Endothelial cell of umbilical vein (primary cell): ENCODE data around the gene CLDN19. TPM values are rescaled to one million over a fixed set of nuclear protein-coding genes. Genes with fewer than 3 reads are reported as not detected.

Source experiments
- BruUV-seq: library from RNA; stranded (reverse); fragments of 400-500 nt; replicated peaks from 2 replicates; lab custom pipeline; 2021; lab: Mats Ljungman, UMichigan
- CTCF ChIA-PET: fragments of 300-600, 350-600 bp; sonication (Branson Sonifier 250); formaldehyde crosslinking; loops from one replicate; lab custom pipeline; 2021; ENCODE audit warnings: antibody characterized with exemption, inconsistent platforms; lab: Charles Lee
- POLR2A ChIA-PET: fragments of 300-600, 350-600 bp; sonication (Branson Sonifier 250); formaldehyde crosslinking; loops from one replicate; lab custom pipeline; 2021; ENCODE audit warnings: antibody characterized with exemption, inconsistent platforms; lab: Charles Lee
- DNase-seq: peaks from one replicate; pipeline ENCODE4 v3.0.0-alpha.2; 2011; ENCODE audit warnings: low read depth, low spot score
- FAIRE-seq: peaks from 2 replicates; lab custom pipeline; 2011; peaks lifted over from hg19 to GRCh38; lab: Jason Lieb, UNC
- H2AFZ ChIP-seq: 2 replicates; pipeline ENCODE4 v1.6.0; 2012; ENCODE audit warnings: low read depth, low read length, control low read depth, inconsistent platforms
- H3K27ac ChIP-seq: 2 replicates; pipeline ENCODE4 v1.5.1; 2011; ENCODE audit warnings: low read depth, mild to moderate bottlenecking, control low read depth, low read length, moderate library complexity; ENCODE audit not compliant: insufficient read depth
- H3K27me3 ChIP-seq, 2 experiments: 2 replicates each; pipeline versions ENCODE4 v1.6.0 to v1.6.1; 2011; ENCODE audit warnings: low read length in 2 of 2, mixed read lengths in 1 of 2; ENCODE audit not compliant: control insufficient read depth in 2 of 2, insufficient read depth in 2 of 2
- H3K36me3 ChIP-seq, 2 experiments: 2 replicates in 1 of 2; 3 replicates in 1 of 2; pipeline ENCODE4 v1.5.1; 2011; ENCODE audit warnings: low read length in 2 of 2, mild to moderate bottlenecking in 1 of 2, moderate library complexity in 1 of 2; ENCODE audit not compliant: control insufficient read depth in 2 of 2, insufficient read depth in 2 of 2; ENCODE audit errors: extremely low read depth in 1 of 2
- H3K4me1 ChIP-seq: 3 replicates; pipeline ENCODE4 v1.5.1; 2011; ENCODE audit warnings: mild to moderate bottlenecking, low read length; ENCODE audit not compliant: control insufficient read depth, insufficient read depth; ENCODE audit errors: extremely low read depth
- H3K4me2 ChIP-seq: 2 replicates; pipeline ENCODE4 v1.6.1; 2011; ENCODE audit warnings: low read length, control low read depth, mixed read lengths; ENCODE audit not compliant: insufficient read depth
- H3K4me3 ChIP-seq, 3 experiments: fragments of 200-600 bp in 1 of 3; sonication (generic), shearing (Covaris generic) in 1 of 3; replicated peaks in 1 of 3; 2 replicates each; pipeline ENCODE4 v1.5.1; 2011 to 2016; ENCODE audit warnings: control low read depth in 3 of 3, low read length in 3 of 3, mild to moderate bottlenecking in 2 of 3, inconsistent platforms in 1 of 3, low read depth in 1 of 3, moderate library complexity in 1 of 3; ENCODE audit not compliant: insufficient read depth in 1 of 3
- H3K79me2 ChIP-seq: 2 replicates; pipeline ENCODE4 v1.6.0; 2012; ENCODE audit warnings: low read length, inconsistent platforms; ENCODE audit not compliant: control insufficient read depth, insufficient read depth
- H3K9ac ChIP-seq: replicated peaks from 2 replicates; pipeline ENCODE3; 2011; ENCODE audit warnings: low read length, control low read depth; ENCODE audit not compliant: insufficient read depth; ENCODE audit errors: extremely low read depth
- H3K9me1 ChIP-seq: replicated peaks from 3 replicates; pipeline ENCODE4 v1.6.0; 2011; ENCODE audit warnings: mild to moderate bottlenecking, low read length; ENCODE audit not compliant: control insufficient read depth, insufficient read depth; ENCODE audit errors: extremely low read depth
- H3K9me3 ChIP-seq: replicated peaks from 2 replicates; pipeline ENCODE4 v1.5.1; 2012; ENCODE audit warnings: low read length, inconsistent platforms; ENCODE audit not compliant: control insufficient read depth, insufficient read depth
- H4K20me1 ChIP-seq: replicated peaks from 2 replicates; pipeline ENCODE3; 2011; ENCODE audit warnings: mild to moderate bottlenecking, low read length; ENCODE audit not compliant: control insufficient read depth, insufficient read depth; ENCODE audit errors: extremely low read depth
- GATA2 ChIP-seq: IDR thresholded peaks from 2 replicates; pipeline ENCODE4 v1.7.0; 2011; ENCODE audit warnings: low read depth, mild to moderate bottlenecking, moderate library complexity, mixed read lengths, low read length; ENCODE audit not compliant: insufficient read length, insufficient read depth
- MAX ChIP-seq: IDR thresholded peaks from 2 replicates; pipeline ENCODE4 v1.6.1; 2011; ENCODE audit not compliant: insufficient read depth, insufficient read length
- POLR2A ChIP-seq: IDR thresholded peaks from 2 replicates; pipeline ENCODE4 v1.6.1; 2012; ENCODE audit warnings: low read depth, mild to moderate bottlenecking, control low read depth, low read length
- POLR2AphosphoS5 ChIP-seq: IDR thresholded peaks from 2 replicates; pipeline ENCODE4 v1.6.1; 2012; ENCODE audit warnings: low read depth, mild to moderate bottlenecking, control low read depth, low read length, moderate library complexity; ENCODE audit not compliant: insufficient read depth
- dilution Hi-C: fragments of 300-500 bp; cut with MboI; formaldehyde crosslinking; loops from one replicate; pipeline ENCODE4 v1.15.0; 2019; ENCODE audit warnings: low sequenced_read_pairs; ENCODE audit not compliant: extremely low pct_ligation_motif_present
- intact Hi-C: fragments of 100-400 bp; cut with micrococcal nuclease; formaldehyde crosslinking; loops from one replicate; pipeline ENCODE4 v1.10.0; 2022
- polyA plus RNA-seq, 4 experiments: library from polyadenylated mRNA; depleted of rRNA in 3 of 4; stranded (reverse) in 3 of 4; unstranded in 1 of 4; fragments of >200 nt; gene quantifications; 2 replicates each; pipeline versions ENCODE4 v1.2.1 to v1.2.3, GENCODE V29; 2011 to 2012; ENCODE audit warnings: missing spikeins in 1 of 4
- total RNA-seq: library from RNA; stranded (reverse); gene quantifications from 2 replicates; pipeline ENCODE4 v1.2.3, GENCODE V29; 2021

Gene CLDN19
- total and polyA plus RNA-seq, 2 donors (not counting 3 experiments of a cell fraction or from before 2014, with no cell fraction given): not detected

- no peaks in the 10 kb centered on the region for H3K9me1 ChIP-seq
- peaks cover 0 to 2% of the 10 kb centered on the region in 2 experiments for H3K36me3 ChIP-seq
- TF ChIP-seq GATA2 (no peak), POLR2A (peak; percentile 21), POLR2AphosphoS5 (peak; percentile 23)
- peak within 1 kb of the TSS; percentile 67 for H3K4me2 ChIP-seq
- ChIA-PET CTCF (interaction anchor here (1.0 to 5.0 kb wide), 4 partner anchors 19 to 288 kb away, joined by 3 to 28 read pairs (median 11); partner anchors contain the start of gene ZNF691), POLR2A (interaction anchor here (1.3 kb wide), 1 partner anchor 32 kb away, joined by 3 read pairs; the partner anchor contains the start of gene SVBP)
- peak within 1 kb of the TSS; percentile 14 to 37 (median 35) for H3K4me3 ChIP-seq
- H3K79me2 ChIP-seq: no peaks in the 10 kb centered on the region
- no peak within 1 kb of the TSS for H3K9ac ChIP-seq
- DNase-seq (peak; percentile 38), FAIRE-seq (peak; percentile 42)
- H2AFZ ChIP-seq: peak within 1 kb of the TSS; percentile 88
- no peak within 1 kb of the TSS for H3K27ac ChIP-seq
- no TSS peak for BruUV-seq
- peaks cover 8% of the 10 kb centered on the region for H3K4me1 ChIP-seq
- H4K20me1 ChIP-seq: no peaks in the 10 kb centered on the region
- H3K9me3 ChIP-seq: no peaks in the 10 kb centered on the region
- H3K27me3 ChIP-seq: no peaks in the 10 kb centered on the region
- dilution Hi-C loops (no loop called here), intact Hi-C loops (loop anchor here (2.0 kb wide), 1 partner anchor 32 kb away; the partner anchor contains the start of genes ERMAP and SVBP)
These were observed 45.1 kb upstream of the CLDN19 start, which contains the start of gene TMEM269 for GRCh38 chr1:42784946-42785693. Gene TMEM269, plus strand, starts transcription at chr1:42784991. Its CDS starts 4,903 bp downstream, at chr1:42789894.

- H3K79me2 ChIP-seq: no peaks in the 10 kb centered on the region
- H4K20me1 ChIP-seq: no peaks in the 10 kb centered on the region
- H3K9me3 ChIP-seq: no peaks in the 10 kb centered on the region
- DNase-seq: no peak
- H3K4me1 ChIP-seq: peaks cover 8% of the 10 kb centered on the region
- CTCF ChIA-PET: interaction anchor here (1.0 to 5.0 kb wide), 5 partner anchors 18 to 289 kb away, joined by 3 to 28 read pairs (median 7); partner anchors contain the start of gene ZNF691
- intact Hi-C loops: loop anchor here (2.0 kb wide), 1 partner anchor 32 kb away; the partner anchor contains the start of genes ERMAP and SVBP
- POLR2A ChIA-PET: interaction anchor here (1.3 kb wide), 1 partner anchor 33 kb away, joined by 3 read pairs; the partner anchor contains the start of gene SVBP
- no peak overlapping the region for H3K4me2 ChIP-seq
- no peak for TF ChIP-seq MAX
- no peak overlapping the region for H3K9ac ChIP-seq
- H2AFZ ChIP-seq: peak overlapping the region; percentile 88
- H3K27ac ChIP-seq: no peak overlapping the region
- H3K9me1 ChIP-seq: no peaks in the 10 kb centered on the region
- H3K36me3 ChIP-seq: peaks cover 0 to 2% of the 10 kb centered on the region in 2 experiments
- no peaks in the 10 kb centered on the region for H3K27me3 ChIP-seq
- dilution Hi-C loops: no loop called here
- no peak for FAIRE-seq
- no peak overlapping the region for H3K4me3 ChIP-seq
- no TSS peak for BruUV-seq
These were observed 44.5 kb upstream of the CLDN19 start for GRCh38 chr1:42784547-42784945.
